HG03103 (cell line): ENCODE measurements around the gene VLDLR.

Experiments used
- ATAC-seq: cut with Tn5 transposase; IDR thresholded peaks from one replicate; pipeline ENCODE4 v1.9.1; 2021; ENCODE audit warnings: low read depth; ENCODE audit not compliant: unreplicated experiment

The VLDLR gene

DNA sequence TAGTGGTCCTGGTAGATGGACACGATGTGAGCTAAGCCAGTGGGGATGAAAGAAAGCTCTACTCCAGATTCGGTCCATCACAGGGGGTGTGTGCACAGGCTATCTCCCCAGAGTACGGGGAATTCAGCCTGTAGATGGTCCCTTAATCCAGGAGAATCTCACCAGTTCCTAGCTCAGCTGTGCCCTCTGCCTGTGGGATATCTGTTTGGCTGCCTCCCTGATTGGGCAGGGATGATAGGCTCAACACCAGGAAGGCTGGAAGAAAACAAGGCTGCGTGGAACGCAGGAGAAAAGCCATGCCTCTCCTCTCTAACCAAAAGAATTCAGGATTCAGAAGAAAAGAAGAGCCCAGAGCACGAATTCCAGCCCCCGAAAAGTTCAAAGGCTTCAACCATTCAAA, 40.9 kb downstream of the VLDLR start:
- no peak for ATAC-seq

DNA sequence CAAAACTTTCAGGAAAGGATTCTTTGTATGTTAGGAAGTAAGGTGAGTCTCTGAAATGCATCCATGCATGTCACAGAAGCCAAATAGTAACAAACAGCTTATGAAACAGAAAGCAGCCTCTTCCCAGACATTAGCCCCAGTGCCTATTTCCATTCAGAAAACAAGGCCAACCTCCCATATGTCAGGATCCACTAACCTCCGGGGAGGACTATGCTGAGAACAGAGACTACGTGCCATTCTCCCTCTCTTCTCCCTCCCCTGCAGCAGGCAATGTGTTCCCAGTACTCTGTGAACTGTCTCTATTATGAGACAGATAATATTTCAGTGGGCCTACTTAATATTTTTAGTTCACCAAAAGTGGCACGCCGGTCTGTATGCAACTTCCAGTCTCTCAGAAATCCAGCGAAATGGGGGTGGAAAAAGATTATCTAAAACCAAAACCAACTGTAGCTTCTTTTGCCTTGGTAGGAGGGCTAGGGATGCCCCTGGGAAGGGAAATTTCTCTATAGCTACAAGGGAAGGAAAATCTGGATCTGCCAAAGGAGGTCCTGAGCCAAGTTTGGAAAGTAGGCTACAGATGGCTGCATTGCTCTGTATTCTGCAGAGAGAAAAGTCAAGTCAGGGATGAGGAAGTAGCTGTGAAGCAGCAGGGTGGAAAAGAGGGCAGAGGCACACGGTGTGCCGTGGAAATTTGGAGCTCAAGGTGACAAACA, 42.0 kb downstream of the VLDLR start:
- ATAC-seq, result no peak

DNA sequence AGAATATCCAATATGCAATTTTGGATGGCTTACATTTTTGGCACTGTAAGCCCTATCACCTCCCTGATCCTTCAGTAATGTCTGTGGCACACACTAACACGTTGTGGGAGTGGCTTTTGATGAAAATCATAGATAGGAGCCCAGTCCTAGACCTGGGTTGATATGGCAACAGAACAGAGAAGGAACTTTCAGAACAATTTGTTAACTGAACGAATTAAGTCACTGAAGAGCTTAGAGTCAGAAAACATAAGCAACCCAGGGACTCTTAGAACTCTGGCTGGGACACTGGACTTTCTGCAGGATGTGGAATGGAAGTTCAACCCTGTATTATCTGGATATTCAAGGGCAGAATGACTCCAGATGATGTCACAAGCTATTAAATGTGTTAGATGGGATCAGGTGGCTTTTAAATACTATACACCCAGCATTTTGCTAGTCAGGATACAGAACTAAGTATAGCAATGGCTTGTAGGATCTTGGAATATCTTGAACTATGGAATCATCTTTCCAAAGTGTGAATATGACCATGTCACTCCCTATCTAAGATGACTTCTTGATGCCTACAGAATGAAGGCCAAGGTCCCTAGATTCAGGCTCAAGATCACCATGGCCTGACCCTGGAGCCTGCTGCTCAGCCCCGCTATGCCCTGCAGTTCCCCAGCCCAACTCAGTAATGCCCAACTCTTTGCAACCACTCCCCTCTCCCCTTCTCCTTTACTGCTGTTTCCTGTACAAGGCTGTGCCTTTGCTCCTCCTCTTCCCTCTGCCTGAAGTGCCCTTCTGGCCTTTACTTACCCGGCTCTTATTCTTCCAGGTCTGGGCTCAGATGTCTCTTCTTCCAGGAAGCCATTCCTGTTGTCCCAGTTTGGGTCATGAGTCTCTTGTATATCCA, 42.8 kb downstream of the VLDLR start:
- no peak for ATAC-seq

DNA sequence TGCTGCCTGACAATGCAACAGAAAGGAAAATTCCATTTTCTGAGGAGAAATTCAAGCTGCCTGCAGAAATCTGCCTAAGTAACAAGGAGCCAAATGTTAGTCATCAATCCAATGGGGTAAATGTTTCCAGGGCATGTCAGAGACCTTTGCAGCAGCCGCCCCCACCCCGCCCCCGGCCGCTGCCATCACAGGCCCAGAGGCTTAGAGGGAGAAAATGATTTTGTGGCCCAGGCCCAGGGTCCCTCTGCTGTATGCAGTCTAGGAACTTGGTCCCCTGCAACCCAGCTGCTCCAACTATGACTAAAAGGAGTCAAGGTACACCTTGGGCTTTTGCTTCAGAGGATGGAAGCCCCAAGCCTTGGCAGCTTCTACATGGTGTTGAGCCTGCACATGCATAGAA, 45.0 kb downstream of the VLDLR start:
- ATAC-seq, result no peak

DNA sequence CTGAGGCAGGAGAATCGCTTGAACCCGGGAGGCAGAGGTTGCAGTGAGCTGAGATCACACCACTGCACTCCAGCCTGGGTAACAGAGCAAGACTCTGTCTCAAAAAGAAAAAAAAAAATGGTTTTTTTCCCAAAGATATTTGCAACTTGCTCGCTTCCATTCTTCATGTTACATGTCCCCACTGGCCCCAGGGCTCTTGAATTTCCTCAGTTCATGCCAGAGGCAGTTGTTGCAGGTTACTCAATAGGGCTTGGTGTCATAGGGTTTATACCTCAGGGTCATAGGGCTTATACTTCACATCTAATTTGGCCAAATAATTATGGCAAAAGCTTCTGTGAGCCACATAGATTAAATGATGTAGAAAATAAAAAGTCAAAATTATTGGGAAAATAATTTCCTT, 51.6 kb downstream of the VLDLR start:
- no peak for ATAC-seq

DNA sequence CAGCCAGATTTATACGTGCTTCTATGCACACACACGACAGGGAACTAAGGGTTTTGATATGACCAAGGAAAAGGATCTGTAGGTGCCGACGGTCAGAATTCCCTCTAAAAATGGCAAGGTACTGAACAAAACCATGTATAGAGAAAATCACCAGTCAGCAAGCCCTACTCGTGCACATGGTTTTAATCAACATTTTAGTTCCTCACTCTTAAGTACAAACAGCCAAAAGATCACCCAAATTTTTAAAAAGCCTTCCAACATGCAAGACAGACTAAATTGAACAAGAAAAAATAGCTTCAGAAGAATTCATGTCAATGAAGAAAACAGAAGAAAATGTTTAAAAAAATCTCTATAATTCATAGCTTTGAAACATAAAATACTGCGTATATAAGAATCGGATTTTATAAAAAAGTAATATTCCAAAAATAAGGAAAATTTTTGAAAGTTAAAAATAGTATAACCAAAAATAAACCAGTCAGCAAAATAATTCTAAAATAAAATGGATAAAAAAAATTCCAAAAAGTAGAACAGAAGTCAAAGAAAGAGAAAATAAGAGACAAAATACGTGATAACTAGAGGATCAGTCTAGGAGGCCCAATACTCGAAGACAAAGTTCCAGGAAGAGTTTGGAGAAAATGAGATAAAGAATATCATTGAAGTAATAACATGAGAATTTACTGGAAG, 52.7 kb downstream of the VLDLR start:
- no peak for ATAC-seq

DNA sequence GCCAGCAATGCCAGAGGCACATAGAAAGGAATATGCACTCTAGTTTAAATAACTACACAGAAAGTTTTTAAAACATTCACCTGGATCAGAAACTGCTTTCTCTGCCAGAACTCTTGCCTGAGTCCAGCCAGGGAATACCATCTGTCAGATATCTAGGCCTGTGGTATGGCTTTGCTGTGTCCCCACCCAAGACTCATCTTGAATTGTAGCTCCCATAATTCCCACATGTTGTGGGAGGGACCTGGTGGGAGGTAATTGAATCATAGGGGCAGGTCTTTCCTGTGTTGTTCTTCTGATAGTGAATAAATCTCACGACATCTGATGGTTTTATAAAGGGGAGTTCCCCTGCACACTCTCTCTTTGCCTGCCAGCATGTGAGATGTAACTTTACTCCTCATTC, 54.2 kb downstream of the VLDLR start:
- ATAC-seq, result no peak

DNA sequence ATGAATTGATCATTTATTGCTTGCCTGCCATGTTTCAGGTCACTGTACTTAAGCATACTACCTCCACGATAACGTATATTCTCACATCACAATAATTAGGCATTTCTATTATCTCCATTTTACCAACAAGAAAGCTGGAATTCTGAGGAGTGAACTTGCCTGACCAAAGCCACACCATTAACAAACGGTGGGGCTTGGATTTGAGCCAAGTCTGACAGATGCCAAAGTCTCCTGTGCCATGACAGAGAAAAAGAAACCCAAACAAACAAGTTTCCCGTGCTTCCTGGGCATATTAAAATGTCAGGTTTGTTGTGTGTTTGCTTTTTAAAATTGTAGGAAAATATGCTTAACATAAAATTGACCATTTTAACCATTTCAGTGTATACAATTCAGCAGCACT, 54.9 kb downstream of the VLDLR start:
- ATAC-seq, result no peak

DNA sequence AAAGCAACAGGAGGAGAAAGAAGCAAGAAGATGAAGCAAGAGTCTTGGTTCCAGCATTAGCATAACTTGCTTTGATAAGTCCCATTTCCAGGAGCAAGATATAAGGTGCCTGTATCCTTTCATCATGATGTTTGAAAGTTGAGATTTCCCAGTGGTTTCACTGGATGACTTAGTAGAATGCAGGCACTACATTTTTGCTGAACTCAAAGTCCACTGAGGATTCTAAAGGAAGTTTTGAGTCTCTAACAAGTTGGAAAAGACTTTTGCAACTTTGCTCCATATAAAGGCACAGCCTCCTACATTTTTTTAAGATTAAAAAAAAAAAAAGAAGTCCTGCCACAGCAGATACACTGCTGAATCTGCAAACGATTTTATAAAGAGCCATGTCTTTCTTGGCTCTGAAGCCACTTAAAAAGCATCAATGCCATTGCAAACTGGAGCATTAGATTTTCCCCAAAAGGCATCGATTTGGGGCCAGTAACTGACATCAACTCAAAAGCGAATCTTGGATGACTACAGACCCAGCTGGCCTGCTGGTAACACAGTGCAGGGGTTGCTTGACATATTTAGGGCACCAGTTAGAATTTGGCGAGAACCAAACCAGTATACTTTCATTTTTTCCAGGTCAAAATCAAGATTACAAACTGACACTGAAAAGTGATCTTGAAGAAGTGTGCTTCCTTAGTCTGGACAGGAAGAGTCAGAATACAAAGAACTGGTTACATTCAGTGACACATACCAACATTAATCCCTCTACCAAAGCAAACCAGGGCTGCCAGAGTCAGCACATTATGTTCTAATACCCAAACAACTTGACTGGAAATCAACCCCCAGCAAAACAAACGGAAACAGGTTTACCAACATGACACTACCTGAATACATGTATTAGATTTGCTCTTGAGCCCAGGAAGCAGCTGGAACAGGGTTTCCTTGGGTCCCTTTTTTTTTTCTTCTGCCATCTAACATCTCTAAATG, 56.6 kb downstream of the VLDLR start:
- ATAC-seq, result no peak

DNA sequence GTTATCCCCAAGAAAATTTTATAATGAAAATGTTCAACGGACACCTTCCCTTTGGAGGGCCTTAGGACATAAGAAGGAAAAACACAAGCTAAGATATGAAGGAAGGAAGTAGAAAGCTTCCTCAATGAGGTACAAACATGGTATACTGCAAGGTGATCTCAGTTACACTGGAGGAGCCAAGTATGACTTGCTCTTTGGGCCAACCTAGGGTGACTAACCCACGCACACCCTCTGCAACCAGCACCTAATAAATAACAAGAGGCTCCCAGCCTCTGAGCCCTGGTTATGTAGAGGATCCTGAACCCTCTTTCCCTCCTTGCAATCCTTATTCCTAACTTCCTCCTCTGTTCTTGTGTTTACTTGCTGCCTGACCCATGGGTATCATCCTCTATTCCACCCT, 57.4 kb downstream of the VLDLR start:
- no peak for ATAC-seq

DNA sequence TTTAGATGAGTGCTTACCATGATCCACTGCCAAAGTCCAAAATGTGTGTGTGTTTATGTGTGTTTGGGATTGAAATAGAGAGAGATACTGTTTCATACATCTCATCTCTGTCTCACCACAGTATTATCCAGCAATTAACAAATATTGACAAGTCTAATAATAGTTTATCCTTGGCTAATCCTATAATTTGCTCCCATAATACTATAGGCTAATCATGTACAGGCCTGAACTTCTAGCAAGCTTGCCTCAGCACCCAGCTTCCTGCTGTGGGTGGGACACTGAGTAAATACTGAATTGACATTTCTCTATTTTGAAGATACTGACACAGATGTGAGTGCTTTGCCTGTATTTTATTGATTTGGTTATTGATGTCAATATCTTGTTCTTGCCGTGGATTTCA, 60.4 kb downstream of the VLDLR start:
- ATAC-seq, result no peak

DNA sequence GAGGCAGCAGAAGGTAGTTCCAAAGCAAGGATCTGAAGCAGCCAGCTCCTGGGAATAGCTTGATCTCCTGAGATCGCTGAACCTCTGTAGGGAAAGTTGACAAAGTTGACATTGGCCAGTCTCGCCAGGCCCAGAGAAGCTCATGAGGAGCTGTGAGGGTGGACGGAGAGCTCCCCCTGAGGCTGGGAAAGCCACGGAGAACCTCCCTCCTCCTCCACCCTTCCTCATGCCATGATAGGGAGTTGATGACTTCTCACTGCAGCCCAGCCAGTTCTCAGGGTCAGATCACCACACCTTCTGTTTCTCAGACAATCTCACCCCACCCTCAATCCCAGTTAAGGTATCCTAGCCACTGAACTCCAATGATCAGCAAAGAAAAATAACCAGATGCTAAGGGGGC, 65.3 kb downstream of the VLDLR start:
- ATAC-seq, result no peak

DNA sequence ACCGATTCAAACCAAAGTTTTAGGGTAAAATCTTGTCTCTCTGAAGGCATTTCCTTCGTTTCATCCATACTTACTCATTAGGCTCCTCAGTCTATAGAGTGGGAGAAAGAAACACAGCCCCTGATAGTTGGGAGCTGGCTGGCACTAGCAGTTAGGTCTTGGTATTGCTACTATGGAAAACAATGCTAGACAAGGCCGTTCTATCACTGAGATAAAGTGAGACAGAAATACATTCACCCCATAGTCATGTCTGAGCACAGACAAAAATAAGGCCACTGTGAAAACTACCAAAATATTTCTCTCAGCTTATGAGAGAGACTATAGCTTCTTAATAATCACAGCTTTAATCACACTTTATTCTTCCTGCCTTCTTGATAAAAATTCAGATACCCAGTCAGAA, 67.0 kb downstream of the VLDLR start:
- ATAC-seq, result no peak

DNA sequence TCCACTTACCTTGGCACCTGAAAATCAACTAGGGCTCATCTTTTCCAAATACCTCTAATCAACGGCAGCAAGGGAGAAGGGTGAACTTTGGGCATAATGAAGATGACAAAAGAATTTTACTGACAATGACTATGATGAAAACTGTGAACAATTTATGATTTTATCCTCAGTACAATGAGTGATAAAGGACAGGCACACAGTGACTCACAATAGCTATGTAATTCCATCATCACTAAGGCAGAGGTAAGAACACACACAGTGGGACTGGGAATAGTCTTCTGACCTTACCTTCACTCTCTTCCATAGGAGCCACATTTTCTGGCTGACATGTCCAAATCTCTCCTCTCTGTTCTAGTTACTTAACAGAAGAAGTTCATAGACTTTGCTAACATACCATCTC, 69.6 kb downstream of the VLDLR start:
- ATAC-seq, result no peak

DNA sequence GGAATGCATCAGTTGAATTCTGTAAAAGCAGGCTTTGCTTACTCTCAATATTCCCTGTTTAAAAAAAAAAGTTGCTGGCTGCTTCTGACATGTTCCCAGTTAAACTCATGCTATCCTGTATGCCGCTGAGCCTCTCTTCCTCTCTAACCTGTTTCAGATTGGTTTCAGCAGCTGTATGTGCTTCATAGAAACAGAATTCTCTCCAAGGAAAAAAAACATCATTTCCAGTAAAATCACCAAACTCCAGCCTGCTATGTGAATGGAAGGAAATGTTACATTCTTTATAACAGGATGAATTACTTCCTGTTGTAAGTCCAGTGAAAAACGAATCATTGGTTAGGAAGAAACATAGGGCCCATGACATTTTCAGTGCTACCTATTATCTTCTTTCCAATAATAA, 70.0 kb downstream of the VLDLR start:
- no peak for ATAC-seq

DNA sequence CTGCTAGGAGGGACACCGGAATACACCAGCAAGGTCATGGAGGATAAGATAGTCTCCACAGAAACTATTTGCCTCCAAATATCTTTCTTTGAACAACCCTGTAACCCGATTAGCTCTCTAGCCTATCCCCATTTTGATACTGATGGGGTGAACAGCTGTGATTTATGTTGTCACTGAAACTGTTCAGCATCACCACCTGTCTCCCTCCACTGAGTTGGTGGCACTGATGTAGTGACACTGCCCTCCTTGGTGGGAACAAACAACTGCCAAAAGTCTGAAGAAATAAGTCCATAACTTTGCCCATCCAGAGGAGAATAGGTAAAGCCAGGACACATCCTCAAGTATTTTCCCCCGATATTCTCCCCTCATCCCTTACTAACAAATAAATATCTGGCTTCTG, 71.5 kb downstream of the VLDLR start:
- no peak for ATAC-seq

DNA sequence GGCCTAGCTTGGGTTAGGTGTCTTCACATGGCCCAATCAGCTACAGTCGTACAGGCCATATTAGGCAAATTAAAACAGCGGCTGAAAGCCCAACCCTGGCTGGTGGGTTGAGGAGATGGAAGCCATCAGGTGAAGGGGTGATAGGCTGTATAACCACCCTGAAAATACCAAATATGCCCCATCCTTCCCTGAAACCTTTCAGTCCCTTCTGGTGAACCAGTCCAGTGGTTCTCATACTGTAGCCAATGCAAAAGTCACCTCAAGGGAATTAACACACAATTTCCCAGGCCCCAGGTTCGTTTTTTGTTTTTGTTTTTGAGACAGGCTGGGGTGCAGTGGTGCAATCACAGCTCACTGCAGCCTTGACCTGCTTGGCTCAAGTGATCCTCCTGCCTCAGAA, 75.9 kb downstream of the VLDLR start:
- ATAC-seq, result peak; percentile 97

DNA sequence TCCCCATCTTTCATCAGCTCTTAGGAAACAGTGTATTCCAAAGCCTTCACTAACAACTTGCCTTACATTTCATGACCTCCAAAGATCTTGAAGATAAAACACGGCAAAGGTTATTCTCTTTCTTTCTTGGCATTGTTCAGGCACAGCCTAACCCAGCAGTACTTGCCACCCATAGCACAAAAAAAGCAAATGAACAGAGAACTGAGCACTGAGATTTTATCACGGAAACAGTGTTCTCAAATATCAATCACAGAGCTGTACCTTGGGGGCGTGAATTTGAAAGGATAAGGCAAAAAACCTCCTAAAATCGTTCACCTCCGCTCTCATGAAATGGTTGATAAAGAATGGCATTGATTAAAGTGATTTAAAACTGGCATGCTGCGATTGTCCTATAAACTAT, 78.8 kb downstream of the VLDLR start:
- no peak for ATAC-seq

DNA sequence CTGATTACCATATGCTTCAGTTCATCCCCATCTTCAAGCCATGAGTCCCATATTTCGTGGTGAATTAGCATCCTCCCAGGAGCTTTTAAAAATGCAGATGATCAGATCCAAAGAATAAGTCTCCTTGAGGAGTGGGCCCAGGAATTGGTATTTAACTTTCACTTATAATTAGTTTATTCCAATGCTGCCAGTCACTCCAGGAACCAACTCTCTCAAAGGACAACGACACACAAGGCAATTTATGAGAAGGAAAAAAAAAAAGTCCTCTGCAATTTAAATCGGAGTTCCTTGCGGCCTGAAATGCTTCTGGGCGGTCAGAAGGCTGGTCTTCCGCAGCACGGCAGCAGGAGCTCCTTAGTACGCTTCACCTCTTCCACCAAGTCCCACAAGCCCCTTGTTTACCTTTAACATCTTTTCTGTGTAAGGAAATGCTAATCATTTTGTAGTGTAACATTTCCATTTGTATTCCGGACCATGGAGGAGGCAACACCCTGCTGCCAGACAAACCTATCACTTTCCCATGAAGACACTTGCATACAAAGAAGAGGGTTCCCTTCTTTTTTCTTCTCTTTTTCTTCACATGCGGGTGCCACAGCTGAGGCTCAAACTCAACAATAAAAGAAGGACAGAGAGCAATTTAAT, 79.4 kb downstream of the VLDLR start:
- ATAC-seq, result no peak

DNA sequence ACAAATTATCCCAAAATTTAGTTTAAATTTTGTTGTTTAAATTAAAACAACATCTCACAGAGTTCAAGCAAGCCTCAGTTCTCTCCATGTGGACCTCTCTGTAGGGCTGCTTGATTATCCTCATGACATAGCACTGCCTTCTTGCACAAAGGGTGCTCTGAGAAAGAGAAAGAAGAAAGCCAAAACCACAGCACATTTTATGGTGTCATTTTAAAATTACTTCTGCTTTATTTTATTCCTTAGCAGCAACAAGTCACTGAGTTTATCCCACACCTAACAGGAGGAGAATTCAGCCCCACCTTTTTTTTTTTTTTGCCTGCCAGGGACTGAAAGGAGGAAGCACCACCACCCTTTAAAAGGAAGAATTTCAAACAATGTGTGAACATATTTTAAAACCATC, 82.9 kb downstream of the VLDLR start:
- ATAC-seq, result peak; percentile 65
